ENCODE data around the gene CUL9. TPM values are rescaled to one million over a fixed set of nuclear protein-coding genes. Genes with fewer than 3 reads are reported as not detected.

CUL9 gene
- polyA plus RNA-seq, 4 donors, result 24.7 to 48.7 (median 34.5) TPM

GRCh38 chr6:43223175-43223574 lies 41.2 kb downstream of the CUL9 start:
- no peak for DNase-seq (ENCODE audit: low read depth in 4 of 4, low spot score in 3 of 4)

GRCh38 chr6:43226192-43226851 lies 44.3 kb downstream of the CUL9 start:
- DNase-seq (ENCODE audit: low read depth in 4 of 4, low spot score in 3 of 4), result no peak

GRCh38 chr6:43228951-43229802 lies 47.2 kb downstream of the CUL9 start, which contains the start of gene DNPH1:
Gene DNPH1 (minus strand): TSS chr6:43229481. CDS start chr6:43229456, 25 bp downstream.
- peak; percentile 46 to 65 (median 58) for DNase-seq (ENCODE audit: low read depth in 4 of 4, low spot score in 3 of 4)

- no peak for DNase-seq (ENCODE audit: low read depth in 4 of 4, low spot score in 3 of 4)
Measured at GRCh38 chr6:43229803-43230620, 48.0 kb downstream of the CUL9 start.

DNA sequence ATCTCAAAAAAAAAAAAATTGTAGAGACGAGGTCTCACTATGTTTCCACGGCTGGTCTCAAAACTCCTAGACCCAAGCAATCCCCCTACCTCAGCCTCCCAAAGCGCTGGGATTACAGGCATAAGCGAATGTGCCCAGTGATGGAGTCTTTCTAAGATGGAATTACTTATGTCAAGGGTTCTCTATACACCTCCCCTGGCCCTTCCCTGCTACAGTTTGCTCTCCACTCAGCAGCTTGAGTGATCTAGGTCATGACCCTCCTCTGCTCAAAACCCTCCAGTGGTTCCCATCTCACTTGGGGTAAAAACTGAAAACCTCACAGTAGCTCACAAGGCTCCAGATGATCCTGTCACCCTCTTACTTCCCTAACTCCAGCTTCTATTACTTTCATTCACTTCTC lies 49.1 kb downstream of the CUL9 start:
- no peak for DNase-seq (ENCODE audit: low read depth in 4 of 4, low spot score in 3 of 4)

DNA sequence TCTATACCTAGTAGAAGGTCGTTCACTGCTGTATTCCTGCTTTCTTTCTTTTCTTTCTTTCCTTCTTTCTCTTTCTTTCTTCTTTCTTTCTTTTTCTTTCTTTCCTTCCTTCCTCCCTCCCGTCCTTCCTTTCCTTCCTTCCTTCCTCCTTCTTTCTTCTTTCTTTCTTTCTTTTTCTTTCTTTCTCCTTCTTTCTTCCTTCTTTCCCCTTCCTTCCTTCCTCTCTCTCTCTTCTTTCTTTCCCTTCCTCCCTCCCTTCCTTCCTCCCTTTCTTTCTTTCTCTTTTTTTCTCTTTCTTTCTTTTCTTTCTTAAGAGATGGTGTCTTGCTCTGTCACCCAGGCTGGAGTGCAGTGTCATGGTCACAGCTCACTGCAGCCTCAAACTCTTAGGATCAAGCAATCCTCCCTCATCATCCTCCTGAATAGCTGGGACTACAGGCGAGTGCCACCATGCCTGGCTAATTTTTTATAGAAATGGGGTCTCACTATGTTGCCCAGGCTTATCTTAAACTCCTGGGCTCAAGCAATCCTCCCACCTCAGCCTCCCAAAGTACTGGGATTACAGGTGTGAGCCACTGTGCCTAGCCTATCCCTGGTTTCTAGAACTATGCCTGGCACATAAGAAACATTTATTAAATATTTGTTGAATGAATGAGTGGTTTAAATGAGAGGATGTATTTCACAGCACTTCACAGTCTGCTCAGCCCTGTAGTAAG lies 49.9 kb downstream of the CUL9 start:
- no peak for DNase-seq (ENCODE audit: low read depth in 4 of 4, low spot score in 3 of 4)

- DNase-seq (ENCODE audit: low read depth in 4 of 4, low spot score in 3 of 4), result no peak
Measured at GRCh38 chr6:43235841-43236240, 53.8 kb downstream of the CUL9 start.

- DNase-seq (ENCODE audit: low read depth in 4 of 4, low spot score in 3 of 4), result no peak
Measured at GRCh38 chr6:43239054-43239453, 57.1 kb downstream of the CUL9 start.

GRCh38 chr6:43240950-43241349 lies 59.0 kb downstream of the CUL9 start:
- DNase-seq (ENCODE audit: low read depth in 4 of 4, low spot score in 3 of 4), result no peak

DNA sequence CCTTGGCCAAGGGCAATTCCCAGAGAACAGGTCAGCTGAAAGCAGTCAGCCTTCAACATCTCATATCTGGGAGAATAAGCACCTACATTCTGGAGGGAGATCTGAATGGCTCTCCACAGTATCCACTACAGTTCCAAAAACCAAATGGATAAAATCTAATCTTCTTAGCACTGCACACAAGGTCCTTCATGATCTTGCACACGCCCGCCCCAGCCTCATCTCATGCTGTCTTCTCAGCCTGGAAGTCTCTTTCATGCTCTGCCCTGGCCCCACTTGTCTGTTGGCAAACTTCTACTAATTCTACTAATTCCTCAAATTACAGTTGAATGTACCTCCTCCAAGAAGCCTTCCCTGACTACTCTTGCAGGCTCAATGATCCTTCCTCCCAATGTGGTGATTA lies 59.5 kb downstream of the CUL9 start:
- DNase-seq (ENCODE audit: low read depth in 4 of 4, low spot score in 3 of 4), result no peak

- DNase-seq (ENCODE audit: low read depth in 4 of 4, low spot score in 3 of 4), result no peak
Measured at GRCh38 chr6:43242908-43243663, 61.1 kb downstream of the CUL9 start, which contains the start of gene TTBK1. Gene TTBK1 (plus strand): TSS chr6:43243481. CDS start chr6:43246661, 3,180 bp downstream.

DNA sequence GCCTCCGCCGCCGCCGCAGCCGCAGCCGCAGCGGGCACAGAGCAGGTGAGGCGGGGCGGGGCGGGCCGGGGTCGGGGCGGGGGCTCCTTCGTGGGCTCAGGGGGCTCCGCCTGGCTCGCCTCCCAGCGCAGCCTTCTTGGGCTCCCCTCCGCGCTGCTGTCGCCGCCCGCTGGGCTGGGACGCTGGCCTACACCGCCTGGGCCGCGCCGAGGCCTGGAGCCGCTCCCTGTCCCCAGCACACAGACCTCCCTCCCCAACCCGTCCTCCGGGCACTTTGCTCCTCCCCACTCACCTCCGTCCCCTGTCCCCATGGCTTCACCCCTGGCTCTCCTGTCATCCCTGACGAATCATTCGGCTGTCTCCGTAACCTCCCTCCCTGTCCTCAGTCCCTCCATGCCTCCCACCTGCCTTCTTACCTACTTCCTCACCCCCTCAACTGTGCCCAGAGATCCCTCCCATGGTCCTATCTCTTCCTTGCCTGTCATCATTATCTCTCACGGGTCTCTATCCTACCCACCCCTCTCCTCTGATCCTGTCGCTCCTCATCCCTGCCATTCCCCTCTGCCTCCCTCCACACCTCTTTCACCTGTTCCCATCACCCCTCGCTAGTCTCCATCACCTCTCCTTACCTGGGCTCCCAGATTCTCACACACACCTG lies 61.8 kb downstream of the CUL9 start:
- no peak for DNase-seq (ENCODE audit: low read depth in 4 of 4, low spot score in 3 of 4)

- no peak for DNase-seq (ENCODE audit: low read depth in 4 of 4, low spot score in 3 of 4)
Measured at GRCh38 chr6:43246301-43247113, 64.5 kb downstream of the CUL9 start.

DNA sequence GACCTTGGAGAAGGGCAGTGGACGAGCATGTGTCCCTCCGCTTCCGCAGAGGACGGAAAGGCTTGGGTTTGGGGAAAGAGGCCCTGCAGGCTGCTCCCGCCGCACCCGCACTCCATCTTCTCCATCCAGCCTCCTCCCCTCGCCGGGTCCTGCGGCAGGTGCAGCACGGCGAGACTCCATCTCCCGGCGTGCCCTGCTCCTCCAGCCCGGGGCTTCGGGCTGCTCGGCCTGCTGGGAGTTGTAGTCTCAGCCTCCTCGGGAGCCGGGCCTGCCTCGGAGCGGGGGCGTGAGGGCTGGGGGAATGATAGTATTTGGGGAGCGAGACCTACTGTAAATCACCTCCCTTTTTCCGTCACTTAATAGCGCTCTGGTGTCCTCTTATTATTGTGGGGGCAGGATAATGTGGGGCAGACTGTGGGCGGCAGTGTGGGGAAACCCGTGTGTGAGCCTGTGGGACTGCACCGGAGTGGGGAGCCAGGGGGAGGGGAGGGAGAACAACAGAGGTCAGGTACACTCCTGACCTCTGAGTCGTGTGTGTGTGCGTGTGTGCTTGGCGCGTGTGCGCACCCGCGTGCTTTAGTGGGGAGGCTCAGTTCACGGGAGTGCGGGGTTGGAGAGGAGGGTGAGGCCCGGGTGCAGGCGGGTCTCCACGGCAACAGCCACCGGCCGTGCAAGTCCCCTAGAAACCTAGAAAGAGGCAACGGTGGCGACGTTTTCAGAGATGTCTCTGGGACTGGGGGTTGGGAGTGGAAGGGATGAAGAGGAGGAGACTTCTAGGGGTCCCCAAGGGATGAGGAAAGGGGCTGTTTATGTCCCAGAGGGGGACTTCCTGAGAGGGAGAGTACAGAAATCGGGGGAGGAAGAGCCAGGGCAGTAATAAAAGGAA lies 65.4 kb downstream of the CUL9 start:
- no peak for DNase-seq (ENCODE audit: low read depth in 4 of 4, low spot score in 3 of 4)

DNA sequence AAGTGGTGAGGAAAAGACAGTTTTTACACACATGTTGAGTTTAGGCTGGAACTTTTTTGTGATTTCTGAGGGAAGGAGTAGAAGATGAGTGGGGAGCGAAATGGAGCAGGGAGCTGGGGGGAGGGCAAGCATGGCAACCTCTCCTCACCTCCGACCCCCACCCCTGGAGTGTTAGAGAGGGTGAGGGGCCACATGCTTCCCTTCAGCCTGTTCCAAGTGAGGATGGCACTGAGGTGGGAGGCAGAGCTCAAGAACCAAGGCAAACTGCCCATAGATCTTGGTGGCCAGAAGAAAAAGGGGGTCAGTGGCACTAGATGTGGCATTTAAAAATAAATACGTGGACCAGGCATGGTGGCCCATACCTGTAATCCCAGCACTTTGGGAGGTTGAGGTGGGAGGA lies 66.1 kb downstream of the CUL9 start:
- no peak for DNase-seq (ENCODE audit: low read depth in 4 of 4, low spot score in 3 of 4)

DNA sequence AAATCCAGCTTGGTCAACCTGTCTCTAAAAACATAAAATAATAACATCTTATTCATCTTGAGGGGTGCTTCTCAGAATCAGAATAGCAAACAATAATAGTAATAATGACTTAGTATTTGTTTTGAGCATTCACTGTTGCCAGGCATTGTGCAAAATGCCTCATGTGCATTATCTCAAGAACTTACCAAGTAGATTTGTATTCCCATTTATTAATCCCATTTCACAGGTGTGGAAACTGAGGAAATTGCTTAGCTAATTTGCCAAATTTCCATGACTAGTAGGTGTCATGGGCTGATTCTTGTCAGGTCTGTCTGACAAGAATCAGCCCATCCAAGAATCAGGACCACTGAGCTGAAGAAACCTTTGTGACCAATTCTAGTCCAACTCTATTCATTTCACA lies 66.8 kb downstream of the CUL9 start:
- no peak for DNase-seq (ENCODE audit: low read depth in 4 of 4, low spot score in 3 of 4)

- no peak for DNase-seq (ENCODE audit: low read depth in 4 of 4, low spot score in 3 of 4)
Measured at GRCh38 chr6:43250992-43251373, 69.0 kb downstream of the CUL9 start.
